H9 (cell line): ENCODE data around the gene GRIK3. TPM values are rescaled to one million over a fixed set of nuclear protein-coding genes. Genes with fewer than 3 reads are reported as not detected.

Source experiments
- DNase-seq: peaks from one replicate; pipeline ENCODE4 v3.0.0-alpha.2; 2017
- H2AFZ ChIP-seq: one replicate; pipeline ENCODE4 v1.6.1; 2013; ENCODE audit warnings: mild to moderate bottlenecking, low read length, control low read depth, moderate library complexity
- H2AK5ac ChIP-seq: 2 replicates; pipeline ENCODE4 v1.6.1; 2013; ENCODE audit warnings: low read length, control low read depth, mixed read lengths; ENCODE audit not compliant: insufficient read length
- H2BK120ac ChIP-seq: one replicate; pipeline ENCODE4 v1.6.1; 2013; ENCODE audit warnings: low read depth, mild to moderate bottlenecking, low read length, control low read depth, inconsistent platforms; ENCODE audit not compliant: poor library complexity, severe bottlenecking
- H2BK12ac ChIP-seq: 2 replicates; pipeline ENCODE4 v1.6.1; 2013; ENCODE audit warnings: low read length, control low read depth, mixed read lengths, low read depth; ENCODE audit not compliant: insufficient read length
- H2BK15ac ChIP-seq: 2 replicates; pipeline ENCODE4 v1.6.1; 2013; ENCODE audit warnings: low read depth, low read length, control low read depth
- H2BK20ac ChIP-seq: one replicate; pipeline ENCODE4 v1.6.1; 2013; ENCODE audit warnings: low read depth, mild to moderate bottlenecking, low read length, control low read depth, inconsistent platforms; ENCODE audit not compliant: poor library complexity, severe bottlenecking
- H2BK5ac ChIP-seq: 2 replicates; pipeline ENCODE4 v1.6.1; 2013; ENCODE audit warnings: low read length, control low read depth, mixed read lengths; ENCODE audit not compliant: insufficient read length
- H3K14ac ChIP-seq: 2 replicates; pipeline ENCODE4 v1.6.1; 2013; ENCODE audit warnings: low read length, control low read depth; ENCODE audit not compliant: insufficient read depth
- H3K18ac ChIP-seq: 2 replicates; pipeline ENCODE4 v1.6.1; 2013; ENCODE audit warnings: low read depth, mild to moderate bottlenecking, mixed read lengths, low read length, control low read depth; ENCODE audit not compliant: insufficient read length
- H3K23ac ChIP-seq: 2 replicates; pipeline ENCODE4 v1.6.1; 2013; ENCODE audit warnings: low read length, control low read depth, mixed read lengths, low read depth; ENCODE audit not compliant: insufficient read length
- H3K23me2 ChIP-seq: 2 replicates; pipeline ENCODE4 v1.6.1; 2013; ENCODE audit warnings: low read depth, mild to moderate bottlenecking, mixed read lengths, low read length, control low read depth; ENCODE audit not compliant: insufficient read length, poor library complexity, severe bottlenecking
- H3K27ac ChIP-seq: 2 replicates; pipeline ENCODE4 v1.5.1; 2013; ENCODE audit warnings: low read length, control low read depth, mixed read lengths, low read depth; ENCODE audit not compliant: insufficient read length
- H3K27me3 ChIP-seq: 2 replicates; pipeline ENCODE4 v1.6.1; 2013; ENCODE audit warnings: low read length, control low read depth, inconsistent platforms; ENCODE audit not compliant: insufficient read depth
- H3K4ac ChIP-seq: 2 replicates; pipeline ENCODE4 v1.6.1; 2013; ENCODE audit warnings: low read depth, mild to moderate bottlenecking, control low read depth, inconsistent platforms, low read length, moderate library complexity
- H3K4me1 ChIP-seq: 2 replicates; pipeline ENCODE4 v1.6.1; 2013; ENCODE audit warnings: low read length, control low read depth, inconsistent platforms; ENCODE audit not compliant: insufficient read depth
- H3K4me2 ChIP-seq: 2 replicates; pipeline ENCODE4 v1.6.1; 2013; ENCODE audit warnings: low read length, control low read depth, mixed read lengths; ENCODE audit not compliant: insufficient read length, insufficient read depth
- H3K56ac ChIP-seq: 2 replicates; pipeline ENCODE4 v1.6.1; 2013; ENCODE audit warnings: low read depth, mild to moderate bottlenecking, mixed read lengths, low read length, control low read depth; ENCODE audit not compliant: insufficient read length
- H3K79me1 ChIP-seq: 2 replicates; pipeline ENCODE4 v1.6.1; 2013; ENCODE audit warnings: low read depth, mild to moderate bottlenecking, moderate library complexity, low read length, control low read depth, inconsistent platforms; ENCODE audit not compliant: insufficient read depth, poor library complexity, severe bottlenecking
- H3K79me2 ChIP-seq: 2 replicates; pipeline ENCODE4 v1.6.1; 2013; ENCODE audit warnings: low read length, control low read depth, inconsistent platforms; ENCODE audit not compliant: insufficient read depth
- H3K9ac ChIP-seq: 2 replicates; pipeline ENCODE4 v1.6.1; 2013; ENCODE audit warnings: low read length, control low read depth, mixed read lengths; ENCODE audit not compliant: insufficient read length; ENCODE audit errors: extremely low read depth
- H3K9me3 ChIP-seq: one replicate; pipeline ENCODE4 v1.6.1; 2013; ENCODE audit warnings: low read depth, low read length, inconsistent platforms; ENCODE audit not compliant: control insufficient read depth
- H3T11ph ChIP-seq: one replicate; pipeline ENCODE4 v1.6.1; 2013; ENCODE audit warnings: mild to moderate bottlenecking, low read length, control low read depth, inconsistent platforms
- H4K20me1 ChIP-seq: one replicate; pipeline ENCODE4 v1.6.1; 2013; ENCODE audit not compliant: control insufficient read depth, insufficient read length, insufficient read depth
- H4K5ac ChIP-seq: 2 replicates; pipeline ENCODE4 v1.6.1; 2013; ENCODE audit warnings: low read depth, mild to moderate bottlenecking, mixed read lengths, low read length, control low read depth; ENCODE audit not compliant: insufficient read length
- H4K8ac ChIP-seq: replicated peaks from 2 replicates; pipeline ENCODE4 v1.6.1; 2013; ENCODE audit warnings: low read length, control low read depth, mixed read lengths, low read depth; ENCODE audit not compliant: insufficient read length
- H4K91ac ChIP-seq: 2 replicates; pipeline ENCODE4 v1.6.1; 2013; ENCODE audit warnings: low read depth, mild to moderate bottlenecking, moderate library complexity, mixed read lengths, low read length, control low read depth; ENCODE audit not compliant: insufficient read length
- H3K27ac Mint-ChIP-seq, 3 experiments: 2 replicates in 2 of 3; 3 replicates in 1 of 3; pipeline ENCODE4 v1.8.0; 2020 to 2021; ENCODE audit warnings: mixed read lengths in 3 of 3, mild to moderate bottlenecking in 1 of 3, moderate library complexity in 1 of 3
- H3K27me3 Mint-ChIP-seq: 2 replicates; pipeline ENCODE4 v1.8.0; 2021; ENCODE audit warnings: low read depth, mild to moderate bottlenecking, moderate library complexity, mixed read lengths
- H3K36me3 Mint-ChIP-seq, 3 experiments: 2 replicates in 2 of 3; 3 replicates in 1 of 3; pipeline ENCODE4 v1.8.0; 2020 to 2021; ENCODE audit warnings: low read depth in 3 of 3, mixed read lengths in 3 of 3; ENCODE audit not compliant: insufficient read depth in 1 of 3
- H3K4me1 Mint-ChIP-seq, 2 experiments: 2 replicates each; pipeline ENCODE4 v1.8.0; 2020; ENCODE audit warnings: mixed read lengths in 2 of 2
- H3K4me3 Mint-ChIP-seq, 2 experiments: 2 replicates in 1 of 2; 3 replicates in 1 of 2; pipeline ENCODE4 v1.8.0; 2020 to 2021; ENCODE audit warnings: mild to moderate bottlenecking in 2 of 2, mixed read lengths in 2 of 2, moderate library complexity in 1 of 2
- H3K9me3 Mint-ChIP-seq, 2 experiments: 2 replicates in 1 of 2; 3 replicates in 1 of 2; pipeline ENCODE4 v1.8.0; 2020; ENCODE audit warnings: mild to moderate bottlenecking in 2 of 2, mixed read lengths in 2 of 2, moderate library complexity in 1 of 2
- WGBS: extraction: QIAGEN DNeasy Blood & Tissue Kit; methylation state at CpG from one replicate; pipeline ENCODE4 v1.1.7; 2013; ENCODE audit warnings: missing lambda C conversion rate, low lambda C conversion rate, mixed read lengths; ENCODE audit not compliant: insufficient read length; ENCODE audit errors: extremely low coverage; 5-methylcytosine and 5-hydroxymethylcytosine counted together
- total RNA-seq: library from RNA; stranded (reverse); gene quantifications from 2 replicates; pipeline ENCODE4 v1.2.1, GENCODE V29; 2021
- TF ChIP-seq, protein P1 (sequence below): fragments of 200-600 bp; sonication (generic); conservative IDR thresholded peaks from 3 replicates; pipeline ENCODE4 v1.8.0; 2021; ENCODE audit warnings: antibody characterized with exemption, mild to moderate bottlenecking

GRIK3 gene
- total RNA-seq, 1 experiment from 2014 or later, result 1.7 TPM

DNA sequence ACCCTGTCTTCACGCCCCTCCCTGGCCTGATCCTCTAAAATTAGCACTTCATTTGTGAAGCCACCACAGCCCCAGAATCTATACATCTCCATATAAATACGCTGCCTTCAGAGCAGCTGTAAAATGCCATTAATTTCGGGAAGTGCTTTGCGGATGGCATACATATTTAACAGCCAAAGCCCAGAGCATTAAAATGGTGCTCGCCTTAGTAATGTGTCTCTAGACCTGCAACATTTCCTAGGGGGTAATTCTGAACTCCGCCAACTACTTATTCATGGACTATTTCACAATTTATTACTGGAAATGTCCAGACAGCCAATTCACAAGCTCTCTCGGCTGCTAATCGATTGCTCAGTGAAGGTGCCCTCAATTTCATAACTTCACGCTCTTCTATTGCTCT, 189.4 kb downstream of the GRIK3 start:
- Histone ChIP-seq H3K27me3 (no peaks in the 10 kb centered on the region), H3K23ac (no peak overlapping the region), H4K91ac (no peak overlapping the region), H2BK12ac (no peak overlapping the region), H2AK5ac (no peak overlapping the region), H3K27ac (no peak overlapping the region), H4K20me1 (no peaks in the 10 kb centered on the region), H3K18ac (no peak overlapping the region), H4K8ac (no peak overlapping the region), H3K79me2 (no peaks in the 10 kb centered on the region), H3K4me1 (peaks cover 8% of the 10 kb centered on the region; the same call in 1 of the 2 replicates), H2BK15ac (no peak overlapping the region), H3T11ph (no peak overlapping the region), H3K56ac (no peak overlapping the region), H2BK5ac (no peak overlapping the region), H3K9me3 (no peaks in the 10 kb centered on the region), H2AFZ (no peak overlapping the region), H2BK20ac (no peak overlapping the region), H3K14ac (no peak overlapping the region), H2BK120ac (no peak overlapping the region), H3K9ac (no peak overlapping the region), H3K4ac (no peak overlapping the region), H3K23me2 (no peaks in the 10 kb centered on the region), H3K79me1 (no peaks in the 10 kb centered on the region), H4K5ac (no peak overlapping the region), H3K4me2 (no peak overlapping the region)
- Mint-ChIP-seq H3K27ac (no peak overlapping the region), H3K4me3 (no peak overlapping the region), H3K4me1 (peaks cover 70 to 76% of the 10 kb centered on the region in 2 experiments), H3K9me3 (no peaks in the 10 kb centered on the region; a peak in 1 of 5 replicates), H3K36me3 (no peaks in the 10 kb centered on the region), H3K27me3 (peaks cover 7% of the 10 kb centered on the region)
- TF ChIP-seq, protein P1, sequence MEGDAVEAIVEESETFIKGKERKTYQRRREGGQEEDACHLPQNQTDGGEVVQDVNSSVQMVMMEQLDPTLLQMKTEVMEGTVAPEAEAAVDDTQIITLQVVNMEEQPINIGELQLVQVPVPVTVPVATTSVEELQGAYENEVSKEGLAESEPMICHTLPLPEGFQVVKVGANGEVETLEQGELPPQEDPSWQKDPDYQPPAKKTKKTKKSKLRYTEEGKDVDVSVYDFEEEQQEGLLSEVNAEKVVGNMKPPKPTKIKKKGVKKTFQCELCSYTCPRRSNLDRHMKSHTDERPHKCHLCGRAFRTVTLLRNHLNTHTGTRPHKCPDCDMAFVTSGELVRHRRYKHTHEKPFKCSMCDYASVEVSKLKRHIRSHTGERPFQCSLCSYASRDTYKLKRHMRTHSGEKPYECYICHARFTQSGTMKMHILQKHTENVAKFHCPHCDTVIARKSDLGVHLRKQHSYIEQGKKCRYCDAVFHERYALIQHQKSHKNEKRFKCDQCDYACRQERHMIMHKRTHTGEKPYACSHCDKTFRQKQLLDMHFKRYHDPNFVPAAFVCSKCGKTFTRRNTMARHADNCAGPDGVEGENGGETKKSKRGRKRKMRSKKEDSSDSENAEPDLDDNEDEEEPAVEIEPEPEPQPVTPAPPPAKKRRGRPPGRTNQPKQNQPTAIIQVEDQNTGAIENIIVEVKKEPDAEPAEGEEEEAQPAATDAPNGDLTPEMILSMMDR, result no peak
- no peak for DNase-seq
- no CpG with 5 or more reads among the region's 9 CpGs for WGBS
